B cell (primary cell): ENCODE results near the gene C5orf15. TPM values are rescaled to one million over a fixed set of nuclear protein-coding genes. Genes with fewer than 3 reads are reported as not detected.
"Not testable (repeated sequence)": the region's sequence is repeated elsewhere in the genome, so short reads cannot be mapped to it uniquely, and the experiment has no call there.

Experiments used
- ATAC-seq: fragments of 200-7000 bp; cut with Tn5 transposase; one replicate; pipeline ENCODE4 v1.10.0; 2021; ENCODE audit warnings: low read depth, mild to moderate bottlenecking, moderate number of reproducible peaks, moderate library complexity
- CTCF ChIA-PET: fragments of 350-600 bp; sonication (Branson Sonifier 250); formaldehyde crosslinking; loops from one replicate; lab custom pipeline; 2021; ENCODE audit warnings: antibody characterized with exemption, inconsistent platforms; lab: Charles Lee
- POLR2A ChIA-PET: fragments of 350-600 bp; sonication (Branson Sonifier 250); formaldehyde crosslinking; loops from one replicate; lab custom pipeline; 2021; ENCODE audit warnings: antibody characterized with exemption; lab: Charles Lee
- DNase-seq: peaks from one replicate; pipeline ENCODE4 v3.0.0; 2013
- H2AFZ ChIP-seq: 2 replicates; pipeline ENCODE4 v1.6.1; 2012; ENCODE audit warnings: mild to moderate bottlenecking, low read depth, low read length; ENCODE audit not compliant: insufficient read depth, poor library complexity, severe bottlenecking
- H3K27ac ChIP-seq, 2 donors: 1 replicate in 1 of 2; 2 replicates in 1 of 2; pipeline ENCODE4 v1.5.1; 2012 to 2013; ENCODE audit warnings: low read length in 2 of 2, mild to moderate bottlenecking in 2 of 2, moderate library complexity in 1 of 2
- H3K27me3 ChIP-seq, 4 experiments: fragments of 200-600 bp in 1 of 4; sonication (generic) in 1 of 4; replicated peaks in 1 of 4; 1 replicate in 2 of 4; 2 replicates in 2 of 4; pipeline versions ENCODE4 v1.6.1 to v1.7.0; 2013 to 2016; ENCODE audit warnings: low read length in 3 of 4, mild to moderate bottlenecking in 2 of 4, mixed read lengths in 1 of 4, moderate library complexity in 1 of 4; ENCODE audit not compliant: insufficient read depth in 4 of 4, control insufficient read depth in 3 of 4; ENCODE audit errors: control extremely low read depth in 1 of 4
- H3K36me3 ChIP-seq, 2 experiments: replicated peaks in 1 of 2; 1 replicate in 1 of 2; 2 replicates in 1 of 2; pipeline versions ENCODE4 v1.6.1 to v1.7.1; 2013; ENCODE audit warnings: low read length in 1 of 2; ENCODE audit not compliant: insufficient read depth in 2 of 2, control insufficient read depth in 1 of 2; ENCODE audit errors: control extremely low read depth in 1 of 2, extremely low read depth in 1 of 2
- H3K4me1 ChIP-seq, 2 donors: fragments of 200-600 bp in 1 of 2; sonication (generic) in 1 of 2; 1 replicate in 1 of 2; 2 replicates in 1 of 2; pipeline versions ENCODE4 v1.5.1 to v1.6.1; 2013 to 2017; ENCODE audit warnings: low read length in 2 of 2; ENCODE audit not compliant: control insufficient read depth in 2 of 2, insufficient read depth in 2 of 2
- H3K4me2 ChIP-seq: replicated peaks from 2 replicates; pipeline ENCODE3; 2012; ENCODE audit warnings: mild to moderate bottlenecking, low read depth, low read length; ENCODE audit not compliant: poor library complexity, severe bottlenecking
- H3K4me3 ChIP-seq, 5 experiments: fragments of 200-600 bp in 1 of 5; sonication (generic) in 1 of 5; 1 replicate in 3 of 5; 2 replicates in 2 of 5; pipeline versions ENCODE4 v1.5.1 to v1.7.0; 2011 to 2016; ENCODE audit warnings: low read length in 4 of 5, mild to moderate bottlenecking in 4 of 5, low read depth in 2 of 5, control low read depth in 1 of 5, moderate library complexity in 1 of 5; ENCODE audit not compliant: insufficient read depth in 1 of 5; ENCODE audit errors: control extremely low read depth in 1 of 5, extremely low read depth in 1 of 5
- H3K79me2 ChIP-seq: fragments of 200-600 bp; sonication (generic); one replicate; pipeline ENCODE4 v1.6.0; 2016; ENCODE audit warnings: low read length; ENCODE audit not compliant: control insufficient read depth, insufficient read depth
- H3K9ac ChIP-seq: fragments of 200-600 bp; sonication (generic); 2 replicates; pipeline ENCODE4 v1.6.1; 2017; ENCODE audit warnings: mild to moderate bottlenecking, low read length, moderate library complexity
- H3K9me3 ChIP-seq, 3 donors: one replicate each; pipeline versions ENCODE4 v1.6.1 to v1.7.1; 2013; ENCODE audit warnings: low read length in 2 of 3; ENCODE audit not compliant: control insufficient read depth in 2 of 3, insufficient read depth in 1 of 3; ENCODE audit errors: control extremely low read depth in 1 of 3
- H4K20me1 ChIP-seq: 2 replicates; pipeline ENCODE4 v1.6.0; 2012; ENCODE audit warnings: mild to moderate bottlenecking, low read length; ENCODE audit not compliant: insufficient read depth, control insufficient read depth, poor library complexity, severe bottlenecking
- H3K27ac Mint-ChIP-seq: one replicate; pipeline ENCODE4 v1.8.0; 2021; ENCODE audit warnings: mixed read lengths
- H3K27me3 Mint-ChIP-seq: one replicate; pipeline ENCODE4 v1.8.0; 2021; ENCODE audit warnings: mixed read lengths
- H3K4me1 Mint-ChIP-seq: one replicate; pipeline ENCODE4 v1.8.0; 2021; ENCODE audit warnings: mixed read lengths
- H3K4me3 Mint-ChIP-seq: one replicate; pipeline ENCODE4 v1.8.0; 2021; ENCODE audit warnings: mixed read lengths
- H3K9me3 Mint-ChIP-seq: one replicate; pipeline ENCODE4 v1.8.0; 2022; ENCODE audit warnings: mixed read lengths; ENCODE audit not compliant: insufficient read depth
- CTCF ChIP-seq: fragments of 200-600 bp; IDR thresholded peaks from one replicate; pipeline ENCODE4 v1.8.0; 2022; ENCODE audit warnings: antibody characterized with exemption, mild to moderate bottlenecking
- EZH2 ChIP-seq: IDR thresholded peaks from 2 replicates; pipeline ENCODE4 v1.6.1; 2012; ENCODE audit warnings: borderline replicate concordance, low read depth, mild to moderate bottlenecking, moderate library complexity, low read length; ENCODE audit not compliant: insufficient read depth, poor library complexity, severe bottlenecking
- WGBS: methylation state at CpG from one replicate; pipeline ENCODE4 v1.1.5; 2013; ENCODE audit warnings: missing lambda C conversion rate; ENCODE audit not compliant: insufficient coverage; 5-methylcytosine and 5-hydroxymethylcytosine counted together
- intact Hi-C: fragments of 100-400 bp; cut with micrococcal nuclease; formaldehyde crosslinking; loops from one replicate; pipeline ENCODE4 v1.10.0; 2022
- polyA plus RNA-seq: library from polyadenylated mRNA; depleted of rRNA; stranded (reverse); fragments of >200 nt; gene quantifications from 2 replicates; pipeline ENCODE4 v1.2.3, GENCODE V29; 2012
- total RNA-seq, 2 donors: library from RNA; stranded (reverse); fragments of 120-200 nt in 1 of 2; gene quantifications; 1 replicate in 1 of 2; 2 replicates in 1 of 2; pipeline versions ENCODE4 v1.2.3 to v1.2.4, GENCODE V29; 2013 to 2022

C5orf15 gene
- total and polyA plus RNA-seq, 2 donors (not counting 1 experiment from before 2014, with no cell fraction given) = 22.7 to 28.2 TPM

GRCh38 chr5:133957080-133957479 is 11.3 kb downstream of the C5orf15 start:
- POLR2A ChIA-PET = interaction anchor here (1.5 kb wide), 1 partner anchor 22 kb away, joined by 6 read pairs; no protein-coding TSS in a partner anchor
- CTCF ChIA-PET = interaction anchor here (0.6 to 1.3 kb wide), 3 partner anchors 52 to 894 kb away, joined by 3 to 4 read pairs (median 3); no protein-coding TSS in a partner anchor
- Mint-ChIP-seq H3K4me3 (peak overlapping the region; percentile 74), H3K27ac (peak overlapping the region; percentile 84), H3K27me3 (no peaks in the 10 kb centered on the region), H3K9me3 (no peaks in the 10 kb centered on the region), H3K4me1 (peaks cover 32% of the 10 kb centered on the region)
- TF ChIP-seq EZH2 = no peak
- no peak for TF ChIP-seq CTCF
- Histone ChIP-seq H3K36me3 (peaks cover 1 to 25% of the 10 kb centered on the region in 2 experiments), H3K4me3 (peak overlapping the region in 1 of 5 experiments; percentile 38), H3K9me3 (peaks cover 0 to 5% (median 0%) of the 10 kb centered on the region in 3 donors), H3K79me2 (peaks cover 9% of the 10 kb centered on the region), H3K27me3 (no peaks in the 10 kb centered on the region), H3K4me1 (peaks cover 17 to 28% of the 10 kb centered on the region in 2 donors), H4K20me1 (no peaks in the 10 kb centered on the region), H2AFZ (peak overlapping the region; percentile 65), H3K9ac (peak overlapping the region; percentile 21), H3K4me2 (peak overlapping the region; percentile 47), H3K27ac (peak overlapping the region; percentile 82)
- intact Hi-C loops = no loop called here
- ATAC-seq (no peak), DNase-seq (no peak)
- 67% methylated on average over 2 of the region's 4 CpGs for WGBS

- H3K9me3 Mint-ChIP-seq, CTCF ChIA-PET, ATAC-seq, H3K4me3 ChIP-seq, H3K27me3 Mint-ChIP-seq, DNase-seq, H3K27ac Mint-ChIP-seq, H3K4me3 Mint-ChIP-seq, H3K9ac ChIP-seq, H3K4me2 ChIP-seq, H3K9me3 ChIP-seq, H4K20me1 ChIP-seq, H3K27me3 ChIP-seq, intact Hi-C loops, H3K79me2 ChIP-seq, H2AFZ ChIP-seq, H3K27ac ChIP-seq: not testable (repeated sequence)
- peaks cover 1 to 25% of the 10 kb centered on the region in 2 experiments for H3K36me3 ChIP-seq
- H3K4me1 Mint-ChIP-seq = peaks cover 32% of the 10 kb centered on the region
- POLR2A ChIA-PET = interaction anchor here (1.5 kb wide), 1 partner anchor 21 kb away, joined by 6 read pairs; no protein-coding TSS in a partner anchor
- no CpG with 5 or more reads among the region's 1 CpG for WGBS
- H3K4me1 ChIP-seq = peaks cover 17 to 28% of the 10 kb centered on the region in 2 donors
Measured at GRCh38 chr5:133956196-133956595, 12.2 kb downstream of the C5orf15 start.
